AG08396 (cell line): ENCODE results near the gene CDH8.
"Not testable (repeated sequence)": the region's sequence is repeated elsewhere in the genome, so short reads cannot be mapped to it uniquely, and the experiment has no call there.

Experiments
- DNase-seq: peaks from one replicate; pipeline ENCODE4 v3.0.0; 2012; ENCODE audit warnings: low spot score, mixed read lengths

Gene CDH8

GRCh38 chr16:61936522-61936921 is 99.7 kb downstream of the CDH8 start:
- no peak for DNase-seq

GRCh38 chr16:61934601-61935000 is 101.6 kb downstream of the CDH8 start:
- no peak for DNase-seq

GRCh38 chr16:61929776-61930175 is 106.5 kb downstream of the CDH8 start:
- DNase-seq, result no peak

GRCh38 chr16:61926766-61927165 is 109.5 kb downstream of the CDH8 start:
- no peak for DNase-seq

GRCh38 chr16:61923629-61924028 is 112.6 kb downstream of the CDH8 start:
- no peak for DNase-seq

- DNase-seq, result no peak
These were observed 114.9 kb downstream of the CDH8 start for GRCh38 chr16:61921373-61921772.

GRCh38 chr16:61917865-61918826 is 118.1 kb downstream of the CDH8 start:
- DNase-seq, result not testable (repeated sequence)

GRCh38 chr16:61915569-61915968 is 120.7 kb downstream of the CDH8 start:
- no peak for DNase-seq

GRCh38 chr16:61909074-61909473 is 127.2 kb downstream of the CDH8 start:
- no peak for DNase-seq

GRCh38 chr16:61908426-61908825 is 127.8 kb downstream of the CDH8 start:
- DNase-seq, result no peak

- no peak for DNase-seq
These were observed 134.5 kb downstream of the CDH8 start for GRCh38 chr16:61901689-61902088.

GRCh38 chr16:61900482-61900881 is 135.8 kb downstream of the CDH8 start:
- no peak for DNase-seq

GRCh38 chr16:61897657-61898056 is 138.6 kb downstream of the CDH8 start:
- no peak for DNase-seq

GRCh38 chr16:61892531-61892930 is 143.7 kb downstream of the CDH8 start:
- no peak for DNase-seq

- DNase-seq, result no peak
These were observed 144.8 kb downstream of the CDH8 start for GRCh38 chr16:61891460-61891859.

GRCh38 chr16:61890386-61890785 is 145.9 kb downstream of the CDH8 start:
- DNase-seq, result no peak

- no peak for DNase-seq
These were observed 148.3 kb downstream of the CDH8 start for GRCh38 chr16:61887903-61888302.

- DNase-seq, result no peak
These were observed 150.9 kb downstream of the CDH8 start for GRCh38 chr16:61885343-61885742.

GRCh38 chr16:61879306-61879705 is 156.9 kb downstream of the CDH8 start:
- no peak for DNase-seq

GRCh38 chr16:61877436-61877835 is 158.8 kb downstream of the CDH8 start:
- no peak for DNase-seq

GRCh38 chr16:61872778-61873119 is 163.5 kb downstream of the CDH8 start:
- no peak for DNase-seq

- DNase-seq, result no peak
These were observed 164.1 kb downstream of the CDH8 start for GRCh38 chr16:61871837-61872777.
